ENCODE data around the gene STX3.

STX3 gene

DNA sequence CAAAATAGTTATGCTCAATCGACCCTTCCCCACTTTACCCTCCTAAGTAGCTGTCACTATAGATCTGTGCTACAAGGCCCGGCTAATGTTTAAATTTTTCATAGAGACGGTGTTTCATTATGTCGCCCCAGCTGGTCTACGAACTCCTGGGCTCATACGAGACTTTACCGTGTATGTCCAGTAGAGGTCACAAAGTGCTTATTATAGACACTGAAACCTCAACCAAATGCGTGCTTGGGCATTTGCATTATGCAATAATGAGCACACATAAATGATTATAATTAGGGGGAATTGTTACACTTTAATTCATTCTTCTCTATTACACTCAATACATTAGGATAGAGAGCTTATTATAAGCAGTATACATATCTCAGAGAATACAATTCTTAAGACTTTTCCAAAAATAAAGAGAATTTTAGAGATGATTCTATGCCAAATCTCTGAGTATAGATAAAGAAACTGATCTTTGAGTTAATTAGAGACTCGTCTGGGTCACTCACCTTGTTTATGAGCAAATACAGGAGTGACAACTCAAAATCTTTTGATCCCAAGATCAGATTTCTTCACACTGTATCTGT lies 67.9 kb downstream of the STX3 start:
- TF ChIP-seq, protein P1, sequence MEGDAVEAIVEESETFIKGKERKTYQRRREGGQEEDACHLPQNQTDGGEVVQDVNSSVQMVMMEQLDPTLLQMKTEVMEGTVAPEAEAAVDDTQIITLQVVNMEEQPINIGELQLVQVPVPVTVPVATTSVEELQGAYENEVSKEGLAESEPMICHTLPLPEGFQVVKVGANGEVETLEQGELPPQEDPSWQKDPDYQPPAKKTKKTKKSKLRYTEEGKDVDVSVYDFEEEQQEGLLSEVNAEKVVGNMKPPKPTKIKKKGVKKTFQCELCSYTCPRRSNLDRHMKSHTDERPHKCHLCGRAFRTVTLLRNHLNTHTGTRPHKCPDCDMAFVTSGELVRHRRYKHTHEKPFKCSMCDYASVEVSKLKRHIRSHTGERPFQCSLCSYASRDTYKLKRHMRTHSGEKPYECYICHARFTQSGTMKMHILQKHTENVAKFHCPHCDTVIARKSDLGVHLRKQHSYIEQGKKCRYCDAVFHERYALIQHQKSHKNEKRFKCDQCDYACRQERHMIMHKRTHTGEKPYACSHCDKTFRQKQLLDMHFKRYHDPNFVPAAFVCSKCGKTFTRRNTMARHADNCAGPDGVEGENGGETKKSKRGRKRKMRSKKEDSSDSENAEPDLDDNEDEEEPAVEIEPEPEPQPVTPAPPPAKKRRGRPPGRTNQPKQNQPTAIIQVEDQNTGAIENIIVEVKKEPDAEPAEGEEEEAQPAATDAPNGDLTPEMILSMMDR (IDR thresholded peaks at IDR 0.05; ENCODE audit: low read depth, low read length, missing control alignments) = peak; percentile 72
- H3K4me3 ChIP-seq (ENCODE audit: low read depth, low read length) = no peak overlapping the region
- H3K36me3 ChIP-seq (replicated peaks) = no peaks in the 10 kb centered on the region
- H3K27me3 ChIP-seq (replicated peaks) = no peaks in the 10 kb centered on the region
- in situ Hi-C loops (cut with HindIII; ENCODE audit: low pct_ligation_motif_present, low sequenced_read_pairs) = no loop called here
- no peak overlapping the region for H3K27ac ChIP-seq
- peak; percentile 69 for DNase-seq

DNA sequence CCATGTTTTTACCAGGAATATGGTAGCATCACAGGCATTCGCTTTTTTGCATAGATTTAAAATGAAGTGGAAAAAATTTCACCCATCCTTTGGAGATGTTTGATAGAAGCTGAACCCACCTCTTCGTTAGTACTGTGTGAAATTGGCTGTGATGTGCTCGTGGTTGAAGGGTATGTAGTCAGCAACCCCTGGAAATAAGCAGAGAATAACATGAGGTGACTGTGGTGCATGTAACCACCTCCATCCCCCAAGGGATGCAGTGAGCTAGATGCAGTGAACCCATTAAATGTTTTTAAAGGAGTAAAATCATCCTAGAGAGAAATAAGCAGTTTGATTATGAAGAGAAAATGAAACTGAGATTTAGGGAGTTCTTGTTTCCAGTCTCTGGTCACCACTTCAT lies 74.2 kb downstream of the STX3 start:
- TF ChIP-seq, protein P1 (IDR thresholded peaks at IDR 0.05; ENCODE audit: low read depth, low read length, missing control alignments) = no peak
- in situ Hi-C loops (cut with HindIII; ENCODE audit: low pct_ligation_motif_present, low sequenced_read_pairs) = no loop called here
- Histone ChIP-seq H3K4me3 (ENCODE audit: low read depth, low read length) (no peak overlapping the region), H3K27ac (no peak overlapping the region), H3K36me3 (replicated peaks) (no peaks in the 10 kb centered on the region), H3K27me3 (replicated peaks) (no peaks in the 10 kb centered on the region)
- no peak for DNase-seq

DNA sequence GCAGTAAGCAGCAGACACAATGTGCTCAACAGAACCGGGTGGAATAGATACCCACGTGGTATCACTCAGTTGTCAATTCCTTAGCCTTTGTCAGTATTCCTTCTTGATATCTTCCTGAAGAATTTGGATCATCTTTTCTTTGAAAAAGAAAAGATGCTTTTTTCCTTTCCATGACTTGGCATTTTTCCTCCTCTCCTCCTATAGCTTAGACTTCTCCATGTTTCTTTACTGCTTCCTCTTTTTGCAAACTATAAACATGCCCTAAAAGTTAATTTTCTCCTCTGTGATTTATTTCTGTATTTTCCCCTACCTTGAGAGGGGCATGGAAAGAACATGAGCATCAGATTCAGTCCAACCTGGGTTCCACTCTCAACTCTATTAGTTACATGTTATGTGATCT lies 78.4 kb downstream of the STX3 start:
- H3K27me3 ChIP-seq (replicated peaks) = no peaks in the 10 kb centered on the region
- in situ Hi-C loops (cut with HindIII; ENCODE audit: low pct_ligation_motif_present, low sequenced_read_pairs) = no loop called here
- no peaks in the 10 kb centered on the region for H3K36me3 ChIP-seq (replicated peaks)
- TF ChIP-seq, protein P1 (IDR thresholded peaks at IDR 0.05; ENCODE audit: low read depth, low read length, missing control alignments) = no peak
- no peak overlapping the region for H3K27ac ChIP-seq
- no peak for DNase-seq
- H3K4me3 ChIP-seq (ENCODE audit: low read depth, low read length) = no peak overlapping the region

DNA sequence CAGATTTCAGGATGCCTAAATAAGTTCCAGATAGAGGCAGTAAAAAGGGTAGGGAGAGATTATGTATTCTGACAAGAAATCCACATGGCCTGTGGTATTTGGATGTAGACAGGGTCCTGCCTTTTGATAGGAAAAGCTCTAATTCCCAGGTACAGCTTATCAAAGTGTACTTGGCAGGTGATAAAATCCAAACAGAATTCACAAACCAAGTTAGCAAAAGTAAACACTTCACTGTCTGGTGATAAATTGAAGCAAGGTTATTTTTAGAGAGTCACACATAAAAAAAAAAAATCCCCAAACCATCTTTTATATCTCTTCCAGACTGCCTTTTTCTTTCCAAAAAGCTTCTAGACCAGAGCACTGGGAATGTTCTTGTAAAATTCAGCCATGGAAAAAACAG lies 84.4 kb downstream of the STX3 start:
- DNase-seq = no peak
- H3K4me3 ChIP-seq (ENCODE audit: low read depth, low read length) = no peak overlapping the region
- no peak overlapping the region for H3K27ac ChIP-seq
- H3K36me3 ChIP-seq (replicated peaks) = no peaks in the 10 kb centered on the region
- in situ Hi-C loops (cut with HindIII; ENCODE audit: low pct_ligation_motif_present, low sequenced_read_pairs) = no loop called here
- no peaks in the 10 kb centered on the region for H3K27me3 ChIP-seq (replicated peaks)
- TF ChIP-seq, protein P1 (IDR thresholded peaks at IDR 0.05; ENCODE audit: low read depth, low read length, missing control alignments) = no peak

DNA sequence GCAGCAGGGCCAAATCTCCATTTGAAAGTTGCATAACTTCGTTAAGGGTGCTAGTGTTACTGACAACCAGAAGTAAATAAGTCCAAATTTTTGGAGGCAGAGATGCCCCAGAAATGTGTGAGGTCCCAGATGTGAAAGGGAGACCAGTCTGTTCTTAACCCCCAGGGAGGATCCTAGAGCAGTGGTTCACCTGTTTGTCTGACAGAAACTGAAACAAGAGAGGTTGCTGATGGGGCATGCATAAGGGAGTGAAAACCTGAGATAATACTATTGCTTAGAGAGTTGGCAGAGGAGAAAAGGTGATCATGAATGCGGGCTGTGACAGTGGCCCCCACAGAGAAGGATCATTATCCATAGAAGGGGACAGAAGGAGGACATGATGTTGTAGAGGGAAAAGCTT lies 86.3 kb downstream of the STX3 start:
- Histone ChIP-seq H3K4me3 (ENCODE audit: low read depth, low read length) (no peak overlapping the region), H3K27ac (no peak overlapping the region), H3K27me3 (replicated peaks) (no peaks in the 10 kb centered on the region), H3K36me3 (replicated peaks) (no peaks in the 10 kb centered on the region)
- TF ChIP-seq, protein P1 (IDR thresholded peaks at IDR 0.05; ENCODE audit: low read depth, low read length, missing control alignments) = no peak
- in situ Hi-C loops (cut with HindIII; ENCODE audit: low pct_ligation_motif_present, low sequenced_read_pairs) = no loop called here
- no peak for DNase-seq

DNA sequence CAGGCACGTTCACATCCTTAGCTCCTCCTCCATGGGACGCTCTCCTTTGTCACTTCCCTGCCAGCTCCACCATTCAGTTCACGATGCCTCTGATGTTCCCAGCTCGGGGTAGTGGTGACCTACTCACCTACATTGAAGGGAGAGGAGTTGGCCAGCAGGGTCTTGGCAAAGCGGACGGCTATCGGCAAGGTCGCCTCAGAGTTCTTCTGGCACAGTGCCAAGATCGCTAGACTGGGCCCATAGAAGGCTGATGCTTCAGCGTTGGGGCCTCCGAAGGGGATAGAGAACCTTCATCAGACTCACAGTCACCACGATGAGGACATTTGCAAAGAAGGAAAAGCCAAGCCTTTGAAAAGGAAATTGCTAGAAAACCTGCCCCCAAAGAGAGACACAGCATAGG lies 87.1 kb downstream of the STX3 start:
- H3K4me3 ChIP-seq (ENCODE audit: low read depth, low read length) = no peak overlapping the region
- no peak overlapping the region for H3K27ac ChIP-seq
- TF ChIP-seq, protein P1 (IDR thresholded peaks at IDR 0.05; ENCODE audit: low read depth, low read length, missing control alignments) = no peak
- in situ Hi-C loops (cut with HindIII; ENCODE audit: low pct_ligation_motif_present, low sequenced_read_pairs) = no loop called here
- DNase-seq = no peak
- no peaks in the 10 kb centered on the region for H3K36me3 ChIP-seq (replicated peaks)
- H3K27me3 ChIP-seq (replicated peaks) = no peaks in the 10 kb centered on the region

All from brain microvascular endothelial cell (primary cell).